NCI-H2081 (cell line): Measurements from ENCODE around the gene PRSS2.

Source experiments
- DNase-seq, 2 experiments: peaks; one replicate each; lab custom pipeline; 2025; lab: John Stamatoyannopoulos, UW

Gene PRSS2

DNA sequence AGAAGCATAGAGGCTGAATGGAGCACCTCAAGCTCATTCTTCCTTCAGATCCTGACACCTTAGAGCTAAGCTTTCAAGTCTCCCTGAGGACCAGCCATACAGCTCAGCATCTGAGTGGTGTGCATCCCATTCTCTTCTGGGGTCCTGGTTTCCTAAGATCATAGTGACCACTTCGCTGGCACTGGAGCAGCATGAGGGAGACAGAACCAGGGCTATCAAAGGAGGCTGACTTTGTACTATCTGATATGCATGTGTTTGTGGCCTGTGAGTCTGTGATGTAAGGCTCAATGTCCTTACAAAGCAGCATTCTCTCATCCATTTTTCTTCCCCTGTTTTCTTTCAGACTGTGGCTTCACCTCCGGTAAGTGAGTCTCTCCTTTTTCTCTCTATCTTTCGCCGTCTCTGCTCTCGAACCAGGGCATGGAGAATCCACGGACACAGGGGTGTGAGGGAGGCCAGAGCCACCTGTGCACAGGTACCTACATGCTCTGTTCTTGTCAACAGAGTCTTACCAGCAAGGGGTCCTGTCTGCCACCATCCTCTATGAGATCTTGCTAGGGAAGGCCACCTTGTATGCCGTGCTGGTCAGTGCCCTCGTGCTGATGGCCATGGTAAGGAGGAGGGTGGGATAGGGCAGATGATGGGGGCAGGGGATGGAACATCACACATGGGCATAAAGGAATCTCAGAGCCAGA, 31.0 kb downstream of the PRSS2 start:
- no peak for DNase-seq

DNA sequence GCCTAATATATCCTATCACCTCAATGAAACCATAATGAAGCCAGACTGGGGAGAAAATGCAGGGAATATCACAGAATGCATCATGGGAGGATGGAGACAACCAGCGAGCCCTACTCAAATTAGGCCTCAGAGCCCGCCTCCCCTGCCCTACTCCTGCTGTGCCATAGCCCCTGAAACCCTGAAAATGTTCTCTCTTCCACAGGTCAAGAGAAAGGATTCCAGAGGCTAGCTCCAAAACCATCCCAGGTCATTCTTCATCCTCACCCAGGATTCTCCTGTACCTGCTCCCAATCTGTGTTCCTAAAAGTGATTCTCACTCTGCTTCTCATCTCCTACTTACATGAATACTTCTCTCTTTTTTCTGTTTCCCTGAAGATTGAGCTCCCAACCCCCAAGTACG, 31.5 kb downstream of the PRSS2 start:
- no peak for DNase-seq

DNA sequence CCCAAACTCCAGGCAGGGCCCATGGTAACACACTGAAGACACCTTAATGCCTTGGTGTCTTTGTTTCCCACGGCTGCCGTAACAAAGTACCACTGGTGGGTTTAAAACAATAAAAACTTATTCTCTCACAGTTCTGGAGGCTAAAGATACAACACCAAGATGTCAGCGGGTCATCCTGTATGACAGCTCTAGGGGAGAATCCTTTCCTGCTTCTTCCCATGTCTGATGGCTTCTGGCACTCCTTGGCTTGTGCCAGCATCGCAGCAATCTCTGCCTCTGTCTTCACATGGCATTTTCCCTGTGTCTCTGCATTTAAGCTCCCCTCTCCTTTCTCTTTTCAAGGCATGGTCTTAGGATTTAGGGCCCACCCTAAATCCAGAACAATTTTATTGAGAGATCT, 33.1 kb downstream of the PRSS2 start:
- DNase-seq = no peak

DNA sequence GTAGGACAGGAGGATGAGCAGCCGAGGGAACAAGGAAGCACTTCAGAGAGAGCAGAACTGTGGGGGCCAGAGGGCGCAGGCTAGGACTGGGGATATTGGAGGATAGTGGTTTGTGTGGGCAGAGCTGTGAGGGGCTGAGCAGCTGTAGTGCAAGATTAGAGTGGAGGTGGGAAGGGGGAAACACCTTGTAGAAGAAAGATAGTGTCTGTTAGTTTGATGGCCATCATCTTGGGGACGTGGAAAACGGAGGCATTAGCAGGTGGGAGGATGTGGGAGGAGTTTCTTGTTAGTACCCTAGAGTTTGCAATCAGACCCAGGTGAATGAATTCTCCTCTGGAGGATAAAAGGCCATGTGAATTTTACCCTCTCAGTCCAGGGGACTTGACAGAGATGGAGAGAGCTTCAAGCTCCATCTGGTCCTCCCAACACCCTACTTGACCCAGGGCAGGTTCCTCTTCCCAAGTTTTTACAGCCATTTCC, 34.0 kb downstream of the PRSS2 start:
- no peak for DNase-seq

DNA sequence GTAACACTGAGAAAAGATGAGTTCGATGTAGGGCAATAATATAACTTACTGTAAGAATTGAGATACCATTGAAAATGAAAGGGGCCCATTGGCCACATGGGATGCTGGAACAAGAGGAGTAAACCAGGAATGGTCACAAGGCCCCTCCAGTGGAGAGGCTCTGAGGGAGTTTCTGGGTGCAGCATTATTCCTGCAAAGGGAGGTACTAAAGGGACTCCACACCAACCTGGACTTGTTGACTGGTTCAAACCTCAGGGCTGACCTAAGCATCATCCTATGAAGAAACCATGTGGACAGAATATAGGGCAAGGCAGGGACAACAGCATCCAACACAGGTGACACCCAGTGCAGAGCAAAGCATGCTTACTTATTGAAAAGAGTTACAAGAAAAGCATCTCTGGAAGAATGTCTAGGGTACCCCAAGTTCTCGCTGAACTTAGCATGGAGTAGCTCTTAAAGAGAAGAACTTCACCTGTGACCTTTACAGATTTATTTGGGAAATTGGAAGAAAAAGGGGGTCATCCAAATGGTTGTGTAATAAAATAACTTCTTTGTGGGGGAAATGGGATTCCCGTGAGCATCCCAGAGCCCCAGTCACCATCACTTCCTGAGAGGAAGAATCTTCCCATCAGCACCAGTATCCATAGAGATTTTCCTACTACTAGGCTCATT, 34.7 kb downstream of the PRSS2 start:
- DNase-seq = no peak

DNA sequence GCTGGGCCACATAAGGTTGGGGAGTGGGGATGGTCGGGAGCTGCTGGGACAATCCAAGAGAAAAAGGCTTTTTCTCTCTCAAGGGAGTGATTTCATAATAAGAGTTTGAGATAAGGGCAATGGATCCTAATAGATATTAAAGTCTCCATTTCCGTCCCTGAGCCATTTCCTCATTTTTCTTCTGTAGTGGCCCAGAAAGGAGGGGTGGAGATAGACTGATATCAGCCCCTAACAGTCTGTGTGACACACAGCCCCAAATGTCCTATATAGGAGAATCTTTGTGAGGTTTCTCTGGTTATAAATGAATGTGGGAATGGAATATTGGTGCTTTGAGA, 35.2 kb downstream of the PRSS2 start:
- DNase-seq = no peak

DNA sequence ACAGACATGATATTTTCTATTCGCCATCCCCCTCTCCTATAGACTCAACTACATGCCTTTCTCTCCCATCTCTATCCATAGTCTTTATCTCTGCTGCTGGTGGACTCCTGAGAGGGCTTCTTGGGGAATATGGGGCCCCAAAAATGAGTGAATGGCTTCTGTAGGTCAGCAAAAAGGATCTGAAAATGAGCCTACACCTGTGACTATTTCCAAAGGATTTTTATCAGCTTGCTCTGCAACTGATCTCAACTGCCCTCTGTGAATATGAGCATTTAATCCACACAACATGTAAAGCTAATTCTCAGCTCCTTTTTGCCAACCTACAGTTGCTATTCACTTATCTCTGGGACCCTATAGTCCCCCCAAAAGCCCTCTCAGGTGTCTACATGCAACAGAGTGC, 36.2 kb downstream of the PRSS2 start:
- no peak for DNase-seq

DNA sequence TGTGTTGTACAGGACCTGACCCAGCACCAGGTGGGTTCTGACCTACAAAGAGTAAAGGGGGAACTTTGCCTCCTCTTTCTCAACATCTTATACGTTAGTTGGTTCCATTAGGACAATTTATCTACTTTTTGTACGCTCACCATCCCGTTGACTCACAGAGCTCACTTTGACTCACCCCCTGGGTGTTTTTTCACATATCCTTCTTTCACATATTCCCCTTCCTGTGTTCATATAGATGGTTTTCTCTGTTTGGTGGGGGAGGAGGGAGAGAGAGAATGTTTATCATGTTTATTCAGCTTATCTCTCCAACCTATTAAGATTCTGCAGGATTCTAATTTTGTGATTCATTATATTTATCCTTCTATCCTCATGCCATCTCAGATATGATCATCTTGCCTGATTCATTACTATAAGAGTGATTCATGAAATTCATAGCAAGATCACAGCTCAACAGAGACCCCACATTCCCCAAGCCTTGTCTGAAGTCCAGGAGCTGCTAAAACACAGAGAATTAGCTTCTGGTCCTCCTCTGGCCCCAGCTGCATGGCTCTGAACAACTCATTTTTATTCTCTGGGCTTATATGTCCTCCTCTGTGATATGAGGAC, 37.2 kb downstream of the PRSS2 start:
- no peak for DNase-seq

DNA sequence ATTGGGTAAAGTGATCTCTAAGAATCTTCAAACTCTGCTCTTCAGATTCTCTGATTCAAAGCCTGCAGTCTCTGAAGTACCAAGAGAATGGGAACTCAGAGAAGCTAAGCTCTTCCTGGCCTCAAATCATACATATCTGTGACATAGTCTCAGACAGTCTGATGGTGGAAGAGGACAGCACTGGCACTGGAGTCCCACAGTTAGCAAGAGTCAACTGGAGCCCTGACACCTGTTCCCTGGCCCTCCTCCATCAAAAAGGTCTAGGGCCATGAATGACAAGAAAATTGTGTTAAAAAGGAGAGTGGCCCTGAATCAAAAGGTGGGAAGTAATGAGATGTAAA, 37.7 kb downstream of the PRSS2 start:
- no peak for DNase-seq

DNA sequence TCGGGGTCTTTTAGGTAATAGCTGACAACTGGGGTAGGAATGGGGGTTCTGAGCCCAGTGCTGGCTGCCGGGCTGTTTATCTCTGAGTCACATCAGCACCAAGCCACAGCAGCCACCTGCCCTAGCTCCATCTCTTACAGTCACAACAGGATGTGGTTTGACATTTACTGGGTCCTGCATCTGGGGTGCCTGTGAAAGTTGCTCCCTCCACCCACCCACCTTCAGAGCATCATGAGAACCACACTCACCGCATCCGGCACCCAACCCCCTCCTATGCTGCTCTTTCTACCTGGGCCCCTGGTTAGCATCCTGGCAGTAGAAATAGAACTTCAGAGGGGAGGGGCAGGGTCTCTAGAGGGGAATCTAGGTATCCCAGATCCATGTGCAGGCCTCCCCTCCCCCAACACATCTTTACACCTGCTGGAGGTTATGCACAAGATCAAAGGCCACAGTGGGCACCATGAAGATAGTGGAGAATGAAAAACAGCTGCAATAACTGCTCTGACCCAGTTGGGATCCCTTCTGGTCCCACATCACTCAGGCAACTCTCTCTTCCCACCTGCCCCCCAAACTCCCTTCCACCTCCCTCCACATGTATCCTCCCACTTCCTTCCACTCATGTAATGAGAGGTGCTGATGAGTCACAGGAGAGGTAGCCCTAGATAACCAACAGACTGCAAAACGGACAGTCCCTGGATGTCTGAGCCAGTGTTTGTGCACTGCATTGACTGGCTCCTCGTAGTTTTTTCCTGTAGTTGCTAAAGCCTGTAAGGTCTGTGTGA, 38.2 kb downstream of the PRSS2 start:
- DNase-seq = no peak

DNA sequence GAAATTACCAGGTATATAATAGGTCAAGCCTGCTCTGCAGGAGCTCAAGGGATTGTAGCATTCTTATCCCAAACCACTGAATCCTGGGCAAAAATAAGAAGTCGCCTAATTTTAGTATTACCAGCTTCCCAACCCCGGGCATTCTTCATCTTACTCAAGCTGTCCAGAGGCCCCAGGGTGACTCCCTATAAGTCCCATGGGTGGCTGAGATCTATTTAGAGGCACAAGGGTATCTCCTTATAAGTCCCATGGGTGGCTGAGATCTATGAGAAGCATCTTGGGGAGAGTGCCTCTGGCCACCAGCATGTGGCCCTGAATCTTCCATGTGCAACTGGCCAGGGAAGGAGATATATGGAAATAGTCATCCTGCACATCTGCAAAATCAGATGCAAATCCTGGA, 38.9 kb downstream of the PRSS2 start:
- no peak for DNase-seq

DNA sequence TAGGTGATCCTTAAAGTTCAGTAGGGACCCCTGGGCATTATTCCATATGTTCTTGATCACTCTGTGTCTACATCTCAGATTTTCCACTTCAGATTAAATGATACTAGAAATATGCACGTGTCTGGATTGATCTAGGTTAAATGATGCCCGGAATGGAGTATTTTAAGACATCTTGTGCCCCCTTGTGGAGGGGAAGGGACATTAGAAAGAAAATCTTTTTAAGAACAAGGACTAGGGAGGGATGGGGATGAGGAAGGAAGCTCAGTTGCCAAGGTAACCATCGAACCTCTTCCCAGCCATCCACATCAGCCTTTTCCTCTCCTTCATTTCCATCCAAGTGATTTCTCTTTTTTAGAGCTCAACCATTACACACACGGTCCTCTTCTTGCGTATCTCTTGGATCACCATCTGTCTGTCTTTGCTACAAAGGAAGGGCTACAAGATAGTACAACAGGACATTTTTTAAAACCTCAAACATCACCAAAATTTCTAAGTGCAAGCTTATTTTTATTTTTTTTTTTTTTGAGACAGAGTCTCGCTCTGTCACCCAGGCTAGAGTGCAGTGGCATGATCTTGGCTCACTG, 40.5 kb downstream of the PRSS2 start:
- peak; percentile 65 to 68 for DNase-seq

DNA sequence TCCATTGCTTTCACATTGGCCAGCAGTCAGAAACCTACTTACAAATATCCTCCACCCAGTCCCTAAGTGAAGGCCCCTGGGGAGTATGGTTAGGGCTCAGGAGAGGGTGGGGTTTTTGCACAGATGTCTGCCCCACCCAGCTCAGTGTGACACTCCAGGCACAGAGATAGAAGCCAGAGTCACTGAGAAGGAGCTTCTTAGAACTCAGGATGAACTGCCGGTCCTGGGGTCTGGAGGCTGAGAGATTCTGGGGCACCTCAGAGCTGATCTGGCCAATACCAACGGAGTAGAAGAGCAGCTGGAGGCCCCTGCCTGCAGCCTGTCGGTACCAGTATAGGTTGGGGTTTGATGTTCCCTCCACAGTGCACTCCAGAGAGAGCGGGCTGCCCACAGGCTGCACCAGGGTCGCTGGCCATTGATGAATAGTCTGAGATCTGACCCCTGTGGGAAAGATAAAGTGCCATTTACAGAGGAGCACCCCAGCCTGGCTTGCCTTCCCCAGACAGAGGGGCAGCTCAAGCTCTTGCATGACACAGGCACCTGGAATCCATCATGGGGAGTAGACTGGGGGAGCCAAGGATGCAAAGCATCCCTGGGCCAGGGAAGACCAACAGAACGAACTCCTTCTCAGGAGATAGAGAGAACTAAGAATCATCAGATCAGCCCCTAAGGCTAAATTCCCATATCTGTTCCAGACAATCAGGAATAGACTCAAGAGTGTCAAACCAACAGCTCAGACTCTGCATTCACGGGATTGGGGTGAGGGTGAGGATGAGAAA, 41.9 kb downstream of the PRSS2 start:
- no peak for DNase-seq

DNA sequence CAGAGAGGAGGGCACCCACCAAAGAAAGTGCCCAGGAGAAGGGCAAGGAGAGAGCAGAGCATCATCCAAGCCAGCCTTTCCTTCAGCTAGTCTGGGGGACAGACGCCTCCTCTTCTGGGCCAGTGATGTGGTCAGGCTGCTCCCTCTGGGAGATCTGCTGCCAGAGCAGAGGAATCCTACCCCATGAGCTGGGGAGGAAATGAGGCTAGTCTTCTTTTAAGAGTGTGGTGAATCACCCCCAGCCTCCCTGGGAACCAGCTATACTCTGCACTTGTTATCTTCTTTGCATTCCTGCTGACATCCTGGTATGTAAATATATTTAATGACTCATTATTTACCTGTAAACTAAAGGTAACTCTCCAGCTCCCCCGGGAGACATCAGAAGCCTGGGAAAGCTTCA, 42.5 kb downstream of the PRSS2 start:
- DNase-seq = no peak

DNA sequence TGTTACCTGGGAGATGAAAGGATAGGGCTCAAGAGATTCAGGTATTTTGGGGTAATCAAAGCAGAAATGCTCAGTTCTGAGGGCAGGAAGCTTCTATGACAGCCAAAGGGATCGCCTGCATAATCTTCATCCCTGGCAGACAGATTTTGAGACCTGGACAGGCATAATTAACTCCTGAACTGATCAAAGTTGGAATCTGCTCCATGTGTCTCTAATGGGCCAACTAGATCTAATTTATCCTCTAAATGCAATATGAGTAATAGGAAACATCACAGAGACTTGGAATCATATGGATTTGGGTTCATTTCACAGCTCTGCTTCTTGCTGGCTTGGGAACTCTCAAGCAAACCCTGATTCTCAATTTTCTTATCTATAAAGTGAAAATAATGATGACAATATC, 42.9 kb downstream of the PRSS2 start:
- no peak for DNase-seq

DNA sequence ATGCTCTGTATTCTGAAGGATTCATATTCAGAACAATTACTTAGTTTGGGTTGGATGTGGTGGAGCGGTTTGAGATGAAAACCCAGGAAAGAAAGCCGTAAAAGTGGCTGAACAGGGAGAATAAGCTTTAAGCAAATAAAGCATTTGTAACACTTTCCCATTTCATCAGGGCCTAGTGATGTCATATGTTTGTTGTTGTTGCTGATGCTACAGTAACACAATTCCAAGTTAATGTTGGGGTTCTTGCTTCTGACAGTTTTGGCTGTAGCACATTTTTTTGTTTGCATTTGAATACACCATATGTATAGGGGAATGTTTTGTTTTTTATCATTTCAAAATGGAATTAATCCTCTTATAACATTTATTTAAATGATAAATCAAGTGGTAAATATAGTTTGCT, 43.7 kb downstream of the PRSS2 start:
- DNase-seq = no peak

DNA sequence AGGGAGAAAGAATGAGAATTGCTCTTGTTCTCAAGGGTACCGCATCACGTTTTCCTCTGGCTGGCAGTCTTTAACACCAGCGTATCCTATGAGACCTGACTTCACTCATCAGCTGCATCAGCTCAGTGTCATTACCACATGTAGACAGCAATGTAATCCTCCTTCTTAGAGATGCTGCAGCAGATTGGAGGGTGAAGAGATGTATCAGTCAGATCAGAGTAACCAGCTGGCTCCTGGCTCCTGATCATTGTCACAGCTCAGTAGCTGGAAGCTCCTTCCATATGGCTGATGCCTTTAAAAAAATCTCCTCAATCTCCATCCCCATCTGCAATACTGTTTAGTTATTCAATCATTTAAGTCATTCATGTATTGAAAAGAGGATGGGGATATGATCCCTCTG, 44.4 kb downstream of the PRSS2 start:
- no peak for DNase-seq

DNA sequence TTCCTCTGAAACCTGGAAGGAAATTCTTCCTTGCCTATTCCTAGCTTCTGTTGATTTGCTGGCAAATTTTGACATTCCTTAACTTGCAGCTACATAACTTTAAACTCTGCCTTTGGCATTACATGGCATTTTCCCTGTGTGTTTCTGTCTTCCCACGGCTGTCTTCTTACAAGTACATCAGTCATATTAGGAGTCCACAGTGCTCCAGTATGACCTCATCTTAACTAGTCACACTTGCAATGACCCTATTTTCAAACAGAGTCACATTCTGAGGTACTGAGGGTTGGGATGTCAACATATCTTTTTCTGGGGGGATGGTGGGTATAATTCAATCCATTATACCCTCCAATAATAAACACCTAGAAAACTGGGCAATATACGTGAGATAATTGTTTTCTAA, 46.7 kb downstream of the PRSS2 start:
- DNase-seq = no peak

DNA sequence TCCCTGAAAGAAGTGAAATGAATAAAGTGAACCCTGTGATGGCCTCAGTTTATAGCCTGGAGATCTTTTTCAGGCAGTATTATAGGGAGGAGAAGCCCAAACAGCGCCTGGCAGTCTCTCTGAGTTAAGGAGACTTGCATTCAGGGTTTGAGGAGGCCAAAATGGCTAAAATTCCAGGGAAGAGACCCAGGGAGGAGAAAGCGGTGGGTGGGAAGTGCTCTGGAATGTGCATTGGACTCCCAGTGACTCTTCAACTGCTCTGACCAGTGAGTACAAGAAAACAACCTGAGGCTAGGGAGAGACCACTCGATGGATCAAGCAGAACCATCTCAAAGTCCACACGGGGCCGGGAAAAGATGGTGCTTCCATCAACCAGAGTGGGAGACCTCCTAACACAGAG, 48.8 kb downstream of the PRSS2 start:
- DNase-seq = no peak

DNA sequence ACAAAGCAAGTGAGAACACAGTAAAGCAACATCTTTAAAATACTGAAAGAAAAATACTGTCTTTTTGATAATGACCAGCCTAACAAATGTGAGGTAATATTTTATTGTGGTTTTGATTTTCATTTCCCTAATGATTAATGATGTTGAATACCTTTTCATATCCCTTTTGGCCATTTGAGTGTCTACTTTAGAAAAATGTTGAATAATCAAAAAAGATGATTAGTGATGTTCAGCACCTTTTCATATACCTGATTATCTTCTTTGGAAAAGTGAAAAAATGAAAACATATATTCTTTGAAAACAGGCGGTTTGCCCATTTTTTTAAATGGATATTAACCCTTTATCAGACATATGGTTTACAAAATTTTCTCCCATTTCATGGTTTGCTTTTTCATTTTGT, 51.9 kb downstream of the PRSS2 start:
- DNase-seq = no peak
